Activated CD8-positive, alpha-beta memory T cell treated with anti-CD3 and anti-CD28 coated beads for 36 hours (primary cell): ENCODE data around the gene GAB2. TPM values are rescaled to one million over a fixed set of nuclear protein-coding genes. Genes with fewer than 3 reads are reported as not detected.
"Not testable (repeated sequence)": the region's sequence is repeated elsewhere in the genome, so short reads cannot be mapped to it uniquely, and the experiment has no call there.

ENCODE experiments used
- CTCF ChIA-PET: fragments of 350-600 bp; sonication (Branson Sonifier 250); formaldehyde crosslinking; loops from one replicate; lab custom pipeline; 2021; ENCODE audit warnings: antibody characterized with exemption; lab: Charles Lee
- POLR2A ChIA-PET: fragments of 350-600 bp; sonication (Branson Sonifier 250); formaldehyde crosslinking; loops from one replicate; lab custom pipeline; 2021; ENCODE audit warnings: antibody characterized with exemption; lab: Charles Lee
- total RNA-seq, 2 experiments: library from RNA; stranded (reverse); gene quantifications; one replicate each; pipeline ENCODE4 v1.2.3, GENCODE V29; 2021

Gene GAB2
- total RNA-seq, 2 experiments from 2014 or later, result 2.6 to 2.9 TPM

DNA sequence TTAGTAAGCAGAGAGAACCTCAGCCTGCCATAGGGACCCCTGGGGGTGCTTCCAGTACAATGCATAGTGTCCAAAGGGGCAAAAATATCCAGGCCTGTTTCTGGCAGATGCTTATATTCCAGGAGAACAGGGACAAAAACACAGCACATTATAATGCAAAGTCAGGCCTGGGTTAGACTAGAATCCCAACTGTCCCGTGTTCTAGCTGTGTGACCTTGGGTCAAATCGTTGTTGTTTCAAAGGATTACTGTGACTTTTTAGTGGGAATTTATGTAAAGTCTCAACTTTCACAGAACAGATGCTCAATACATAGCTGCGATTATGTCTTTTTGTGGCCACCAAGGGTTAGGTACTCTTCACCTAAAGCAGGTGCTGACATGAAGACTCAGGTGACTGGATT is 142.9 kb downstream of the GAB2 start:
- POLR2A ChIA-PET, result no interaction called here
- CTCF ChIA-PET, result no interaction called here

DNA sequence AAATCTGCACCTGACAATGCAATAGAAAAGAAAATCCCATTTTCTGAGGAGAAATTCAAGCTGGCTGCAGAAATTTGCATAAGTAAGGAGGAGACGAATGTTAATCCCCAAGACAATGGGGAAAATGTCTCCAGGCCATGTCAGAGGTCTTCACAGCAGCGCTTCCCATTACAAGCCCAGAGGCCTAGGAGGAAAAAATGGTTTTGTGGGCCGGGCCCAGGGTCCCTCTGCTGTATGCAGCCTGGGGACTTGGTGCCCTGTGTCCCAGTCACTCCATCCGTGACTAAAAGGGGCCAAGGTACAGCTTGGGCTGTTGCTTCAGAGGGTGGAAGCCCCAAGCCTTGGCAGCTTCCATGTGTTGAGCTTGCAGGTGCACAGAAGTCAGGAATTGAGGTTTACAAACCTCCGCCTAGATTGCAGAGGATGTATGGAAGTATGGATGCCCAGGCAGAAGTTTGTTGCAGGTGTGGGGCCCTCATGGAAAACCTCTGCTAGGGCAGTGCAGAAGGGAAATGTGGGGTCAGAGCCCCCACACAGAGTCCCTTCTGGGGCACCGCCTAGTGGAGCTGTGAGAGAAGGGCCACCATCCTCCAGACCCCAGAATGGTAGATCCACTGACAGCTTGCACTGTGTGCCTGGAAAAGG is 144.9 kb downstream of the GAB2 start:
- CTCF ChIA-PET, POLR2A ChIA-PET: not testable (repeated sequence)

DNA sequence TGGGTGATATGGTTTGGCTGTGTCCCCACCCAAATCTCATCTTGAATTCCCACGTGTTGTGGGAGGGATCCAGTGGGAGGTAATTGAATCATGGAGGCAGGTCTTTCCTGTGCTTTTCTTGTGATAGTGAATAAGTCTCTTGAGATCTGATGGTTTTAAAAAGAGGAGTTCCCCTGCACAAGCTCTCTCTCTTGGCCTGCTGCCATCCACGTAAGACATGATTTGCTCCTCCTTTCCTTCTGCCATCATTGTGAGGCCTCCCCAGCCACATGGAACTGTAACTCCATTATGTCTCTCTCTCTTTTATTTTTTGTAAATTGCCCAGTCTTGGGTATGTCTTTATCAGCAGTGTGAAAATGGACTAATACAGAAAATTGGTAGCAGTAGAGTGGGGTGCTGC is 145.8 kb downstream of the GAB2 start:
- POLR2A ChIA-PET, CTCF ChIA-PET: not testable (repeated sequence)

DNA sequence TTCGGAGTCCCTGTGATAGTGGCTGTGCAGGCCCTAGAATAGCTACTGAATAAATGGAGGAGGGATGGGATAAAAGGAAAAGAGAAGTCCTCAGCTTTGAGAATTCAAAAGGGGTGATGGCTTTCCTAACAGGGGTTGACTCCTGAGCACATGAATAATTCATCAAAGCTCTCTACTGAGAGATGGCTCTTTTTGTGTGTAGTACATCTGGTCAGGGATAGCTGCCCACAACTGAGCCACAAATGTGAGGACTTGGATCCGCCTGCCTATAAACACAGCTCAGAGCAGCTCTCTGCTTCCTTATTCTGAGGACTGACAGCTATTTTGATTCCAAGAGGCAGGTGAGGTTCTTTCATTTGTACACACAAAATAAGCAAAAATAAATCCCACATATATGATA is 146.6 kb downstream of the GAB2 start:
- ChIA-PET CTCF (no interaction called here), POLR2A (no interaction called here)

DNA sequence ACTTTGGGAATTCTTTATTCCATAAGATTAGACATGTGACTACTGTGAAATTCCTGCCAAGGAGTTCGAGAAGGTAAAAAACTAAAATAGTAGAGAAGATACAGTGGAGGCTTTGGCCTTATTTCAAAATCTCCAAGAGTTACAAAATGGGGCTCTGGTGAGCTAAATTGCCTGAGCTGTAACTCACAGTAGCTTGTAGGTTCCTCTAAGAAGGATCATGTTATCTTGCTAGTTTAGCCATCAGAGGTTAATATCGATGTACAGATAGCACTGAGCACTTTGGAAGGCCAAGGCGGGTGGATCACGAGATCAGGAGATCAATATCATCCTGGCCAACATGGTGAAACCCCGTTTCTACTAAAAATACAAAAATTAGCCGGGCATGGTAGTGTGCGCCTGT is 147.8 kb downstream of the GAB2 start:
- ChIA-PET POLR2A (no interaction called here), CTCF (no interaction called here)

DNA sequence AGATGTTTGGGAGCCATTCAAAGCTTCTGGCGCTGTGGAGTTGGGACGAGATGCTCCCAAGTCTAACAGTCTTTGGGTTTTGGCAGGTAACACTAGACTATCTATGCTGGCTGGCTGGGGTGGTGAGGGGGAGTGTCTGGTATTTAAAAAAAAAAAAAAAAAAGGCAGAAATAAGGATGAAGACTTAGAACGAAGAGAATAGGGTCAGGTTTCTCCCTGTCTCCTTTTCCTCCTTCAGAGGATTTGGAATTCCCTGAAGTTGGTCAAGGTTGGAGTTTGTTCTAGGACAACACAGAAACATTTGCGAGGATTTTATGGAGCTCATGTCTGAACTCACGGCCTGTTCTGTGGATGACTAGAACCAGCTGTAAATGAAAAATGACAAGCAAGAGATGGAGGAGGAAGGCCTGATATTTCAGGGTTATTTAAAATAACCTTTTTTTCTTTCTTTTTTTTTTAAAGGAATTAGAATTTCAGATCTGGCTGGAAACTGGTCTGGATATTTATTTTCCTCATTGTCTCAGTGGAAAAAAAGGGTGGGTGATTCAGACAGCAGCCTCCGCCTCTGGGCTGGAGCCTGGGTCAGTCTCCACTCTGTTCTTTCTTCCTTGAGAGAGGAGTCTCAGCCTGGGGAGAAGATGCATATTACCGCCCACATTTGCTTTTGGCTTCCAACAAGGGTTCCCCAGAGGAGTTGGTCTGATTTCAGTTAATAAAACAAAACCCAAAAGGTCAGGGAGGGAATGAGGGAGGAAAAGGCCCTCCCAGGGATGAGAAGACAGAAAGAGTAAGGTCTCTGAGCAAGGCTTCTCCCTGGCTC is 148.8 kb downstream of the GAB2 start:
- POLR2A ChIA-PET, result no interaction called here
- CTCF ChIA-PET, result no interaction called here

DNA sequence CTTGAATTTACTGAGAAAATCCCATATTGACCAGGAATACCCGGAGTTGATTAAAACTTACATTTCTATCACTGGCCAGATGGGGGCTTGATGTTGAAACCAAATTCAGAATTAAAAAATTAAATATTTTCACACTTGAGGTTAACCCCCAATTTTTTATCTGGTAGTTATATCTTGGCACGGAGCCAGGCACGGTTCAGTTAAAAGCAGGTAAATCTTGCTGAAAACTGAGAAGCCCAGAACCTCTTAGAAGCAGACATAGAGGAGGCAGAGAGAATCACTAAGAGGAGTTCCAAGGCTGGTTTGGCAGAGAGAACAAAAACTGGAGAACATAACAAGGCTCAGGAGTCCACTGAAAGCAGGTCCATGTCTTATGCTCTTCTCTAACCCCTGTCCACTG is 151.2 kb downstream of the GAB2 start:
- POLR2A ChIA-PET, result no interaction called here
- CTCF ChIA-PET, result no interaction called here

DNA sequence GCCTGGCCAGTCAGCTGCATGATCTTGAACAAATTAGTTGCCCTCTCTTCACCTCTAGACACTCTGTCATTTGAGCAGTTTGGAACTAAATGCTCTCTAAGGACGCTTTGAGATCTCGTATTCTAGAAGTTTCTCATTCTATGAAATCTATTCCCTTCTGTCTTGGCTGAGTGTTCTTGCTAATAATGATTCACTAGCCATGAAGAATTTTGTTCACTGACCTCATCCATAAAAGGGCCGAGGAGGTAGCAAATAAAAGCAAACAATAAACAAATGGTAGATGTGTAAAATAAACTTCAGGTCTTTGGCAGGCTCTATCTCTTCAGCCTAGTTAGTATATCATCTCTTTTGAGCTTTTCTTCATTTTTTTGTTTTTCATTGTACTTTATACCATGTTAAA is 152.3 kb downstream of the GAB2 start:
- ChIA-PET CTCF (no interaction called here), POLR2A (no interaction called here)

DNA sequence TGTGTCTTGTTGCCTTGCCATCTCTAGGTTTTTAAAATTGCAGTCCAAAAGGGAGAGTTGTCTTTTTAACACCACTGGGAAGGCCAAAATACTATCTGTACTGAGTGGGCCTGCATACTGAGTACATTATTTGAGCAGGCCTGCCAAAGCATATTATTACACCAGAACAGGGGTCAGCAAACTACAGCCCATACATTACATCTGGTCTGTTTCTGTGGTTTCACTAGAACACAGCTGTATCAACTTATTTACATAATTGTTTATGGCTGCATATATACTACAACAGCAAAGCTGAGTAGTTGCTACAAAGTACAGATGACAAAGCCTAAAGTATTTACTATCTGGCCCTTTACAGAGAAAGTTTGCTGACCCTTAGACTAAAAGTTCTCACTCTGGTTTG is 154.9 kb downstream of the GAB2 start:
- ChIA-PET POLR2A (no interaction called here), CTCF (no interaction called here)

DNA sequence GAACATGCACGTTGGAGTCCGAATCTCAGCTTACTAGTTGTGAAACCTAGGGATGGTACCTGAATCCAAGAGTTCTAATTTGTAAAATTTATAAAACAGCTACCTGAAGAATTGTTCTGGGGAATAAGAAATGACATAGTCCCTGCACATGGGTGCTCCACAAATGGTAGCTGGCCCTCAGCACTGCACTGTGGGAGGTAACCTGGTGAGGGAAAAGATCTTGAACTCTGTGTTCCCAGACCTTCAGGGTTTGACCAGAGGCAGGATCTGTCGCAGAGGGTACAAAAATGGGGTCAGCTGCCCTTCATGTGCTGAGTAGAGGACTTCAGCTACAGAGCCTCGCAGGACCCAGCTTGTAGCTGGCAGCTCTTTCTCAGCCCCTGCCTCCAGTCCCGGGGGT is 155.4 kb downstream of the GAB2 start:
- POLR2A ChIA-PET, result no interaction called here
- CTCF ChIA-PET, result no interaction called here

DNA sequence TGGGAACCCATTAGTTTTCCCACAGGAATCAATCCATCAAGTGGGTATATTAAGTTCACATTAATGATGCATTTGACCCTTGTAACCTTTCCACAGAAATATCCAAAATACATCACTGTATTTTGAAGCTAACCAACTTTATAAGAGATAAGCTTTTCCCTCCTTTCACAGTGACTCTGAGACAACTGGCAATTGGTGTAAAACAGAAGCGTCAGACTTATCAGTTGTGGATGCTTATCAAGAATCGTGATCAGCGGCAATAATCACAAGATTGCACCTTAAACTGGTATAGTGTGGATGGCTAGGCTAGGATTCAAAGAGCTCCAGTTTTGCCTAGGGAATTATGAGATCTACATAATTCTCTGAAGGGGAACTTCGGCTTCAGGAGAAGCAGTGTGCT is 155.8 kb downstream of the GAB2 start:
- ChIA-PET POLR2A (no interaction called here), CTCF (no interaction called here)

DNA sequence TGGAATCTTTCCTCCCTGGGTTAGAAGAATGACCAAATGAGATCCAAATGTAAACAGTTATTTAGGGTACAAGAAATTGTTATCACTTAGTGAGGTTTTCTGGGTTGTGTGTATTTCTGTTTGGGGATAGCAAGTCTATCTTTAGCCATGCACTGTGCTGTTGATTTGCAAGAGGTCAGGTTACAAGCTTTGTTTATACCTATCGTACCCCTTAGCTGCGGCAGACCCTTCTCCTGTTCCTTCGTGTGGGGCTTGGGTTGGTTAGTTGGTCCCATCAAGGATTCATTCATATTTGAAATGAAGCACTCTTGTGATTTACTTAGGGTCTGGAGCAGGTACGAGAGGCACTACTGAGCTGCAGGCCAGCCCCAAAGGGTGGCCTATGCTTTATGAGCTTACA is 156.3 kb downstream of the GAB2 start:
- CTCF ChIA-PET, result no interaction called here
- POLR2A ChIA-PET, result no interaction called here

DNA sequence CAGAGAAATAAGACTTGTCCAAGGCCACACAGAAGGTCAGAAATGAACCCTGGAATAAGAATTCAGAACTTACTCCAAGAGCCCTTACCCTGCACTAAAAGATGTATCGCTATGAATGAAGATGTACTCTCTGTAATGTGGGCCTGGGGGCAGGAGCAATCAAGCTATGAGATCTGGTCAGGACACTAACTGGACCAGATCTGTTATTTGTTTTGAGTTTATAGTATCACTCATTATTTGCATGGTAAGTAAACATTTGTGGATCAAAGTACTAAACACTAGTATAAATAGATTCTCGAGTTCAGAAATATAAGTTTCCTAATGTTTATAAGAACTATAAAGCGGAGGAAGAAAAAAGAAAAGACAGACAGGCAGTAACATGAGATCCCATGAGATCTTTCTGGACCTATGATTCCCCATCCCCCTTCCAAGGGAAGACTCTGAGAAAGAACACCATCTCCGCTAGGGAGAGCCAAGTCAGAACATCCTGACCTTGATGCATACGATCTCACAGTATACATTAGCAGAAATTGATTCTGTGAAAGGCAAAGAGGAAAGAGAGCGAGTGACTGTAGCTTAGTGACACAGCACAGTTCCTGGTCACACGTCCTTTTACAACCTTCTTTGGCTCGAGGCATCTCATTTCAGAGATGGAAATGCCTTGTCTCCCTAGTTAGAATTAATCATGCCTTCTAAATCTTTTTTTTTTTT is 157.7 kb downstream of the GAB2 start:
- CTCF ChIA-PET, result interaction anchor here (0.6 to 0.7 kb wide), 2 partner anchors 55 to 303 kb away, joined by 3 read pairs; no protein-coding TSS in a partner anchor

DNA sequence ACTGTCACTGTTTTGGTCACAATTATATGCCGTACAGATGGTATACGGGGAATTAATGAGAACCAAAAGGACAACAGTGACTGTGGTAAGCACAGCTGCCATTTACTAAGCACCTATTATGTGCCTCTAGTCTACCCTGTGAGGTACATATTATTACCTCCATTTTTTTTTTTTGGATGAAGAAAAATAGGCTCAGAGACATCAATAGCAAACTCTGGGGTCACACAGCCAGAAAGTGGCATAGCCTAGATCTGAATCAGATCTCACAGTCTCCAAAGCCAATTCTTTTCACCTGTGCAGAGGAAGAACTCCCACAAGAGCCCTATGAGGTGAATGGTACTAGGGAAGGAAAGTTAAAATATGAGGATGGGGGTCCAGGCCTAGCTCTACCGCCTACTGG is 160.0 kb downstream of the GAB2 start:
- ChIA-PET POLR2A (no interaction called here), CTCF (no interaction called here)

More for the DNA sequence above, 157.7 kb downstream of the GAB2 start:
- POLR2A ChIA-PET, result no interaction called here

DNA sequence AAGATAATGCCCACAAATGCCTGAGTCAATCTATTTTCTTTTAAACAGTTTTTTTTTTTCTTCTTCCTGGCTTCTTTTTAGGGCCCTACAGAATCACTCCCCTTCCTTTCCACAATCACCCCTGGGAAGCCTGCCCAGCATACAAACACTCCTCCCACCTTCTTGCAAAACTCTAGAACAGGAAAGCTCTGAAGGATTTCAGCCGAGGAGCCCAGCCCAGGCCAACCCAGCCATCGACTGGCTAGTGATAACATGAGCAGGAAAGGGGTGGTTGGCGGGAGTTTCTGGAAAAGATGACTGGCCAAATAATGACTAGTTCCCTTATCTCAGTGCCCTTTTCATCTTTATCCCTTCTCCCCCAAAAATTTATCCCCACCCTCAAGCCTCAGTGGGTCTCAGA is 160.7 kb downstream of the GAB2 start:
- ChIA-PET CTCF (no interaction called here), POLR2A (no interaction called here)

DNA sequence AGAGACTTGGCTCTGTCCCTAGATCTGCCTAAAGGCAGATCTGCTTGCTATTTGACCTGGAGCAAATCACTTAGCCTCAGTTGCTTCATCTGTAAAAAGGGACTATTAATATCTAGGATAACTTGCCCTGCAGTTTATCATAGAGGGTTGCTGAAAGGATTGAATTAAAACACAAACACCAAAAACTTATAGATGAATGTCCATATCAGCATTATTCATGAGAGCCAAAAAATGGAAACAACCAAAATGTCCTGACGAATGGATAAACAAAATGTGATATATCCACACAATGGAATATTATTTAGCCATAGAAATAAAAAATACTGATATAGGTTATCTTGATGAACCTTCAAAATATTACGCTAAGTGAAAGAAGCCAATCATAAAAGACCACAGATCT is 161.7 kb downstream of the GAB2 start:
- ChIA-PET POLR2A (no interaction called here), CTCF (no interaction called here)

DNA sequence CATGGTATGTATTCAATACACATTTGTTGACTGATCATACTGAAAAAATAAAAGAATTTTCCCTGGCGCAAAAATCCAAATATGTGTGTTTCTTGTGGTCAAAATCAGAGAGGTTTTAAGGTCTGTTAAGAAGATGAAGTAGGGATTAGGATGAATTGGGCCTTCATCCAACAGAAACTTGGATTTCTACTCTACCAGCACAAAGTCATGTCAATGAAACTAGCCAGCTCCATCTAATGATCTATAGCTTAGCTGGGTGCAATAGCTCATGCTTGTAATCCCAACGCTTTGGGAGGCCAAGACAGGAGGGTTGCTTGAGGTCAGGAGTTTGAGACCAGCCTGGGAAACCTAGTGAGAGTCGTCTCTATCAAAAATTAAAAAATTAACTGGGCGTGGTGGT is 163.4 kb downstream of the GAB2 start:
- CTCF ChIA-PET, result no interaction called here
- POLR2A ChIA-PET, result no interaction called here

DNA sequence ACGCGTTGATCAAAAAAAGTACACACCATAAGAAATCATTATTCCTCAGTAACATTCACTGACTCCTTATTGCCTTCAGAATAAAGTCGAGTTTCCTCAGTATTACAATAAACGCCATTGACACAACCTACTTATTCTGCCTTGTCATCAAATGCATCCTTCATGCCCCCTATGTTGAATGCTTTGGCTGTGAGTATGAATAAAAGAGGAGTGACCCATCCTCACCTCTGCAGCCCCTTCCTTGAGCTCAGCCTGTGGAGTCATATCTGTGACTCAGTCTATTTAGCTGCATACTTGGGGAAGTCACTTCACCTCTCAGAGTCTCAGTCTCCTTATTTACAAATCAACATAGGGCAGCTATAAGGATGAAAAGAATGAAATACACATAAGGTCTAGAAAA is 163.8 kb downstream of the GAB2 start:
- ChIA-PET POLR2A (no interaction called here), CTCF (no interaction called here)

DNA sequence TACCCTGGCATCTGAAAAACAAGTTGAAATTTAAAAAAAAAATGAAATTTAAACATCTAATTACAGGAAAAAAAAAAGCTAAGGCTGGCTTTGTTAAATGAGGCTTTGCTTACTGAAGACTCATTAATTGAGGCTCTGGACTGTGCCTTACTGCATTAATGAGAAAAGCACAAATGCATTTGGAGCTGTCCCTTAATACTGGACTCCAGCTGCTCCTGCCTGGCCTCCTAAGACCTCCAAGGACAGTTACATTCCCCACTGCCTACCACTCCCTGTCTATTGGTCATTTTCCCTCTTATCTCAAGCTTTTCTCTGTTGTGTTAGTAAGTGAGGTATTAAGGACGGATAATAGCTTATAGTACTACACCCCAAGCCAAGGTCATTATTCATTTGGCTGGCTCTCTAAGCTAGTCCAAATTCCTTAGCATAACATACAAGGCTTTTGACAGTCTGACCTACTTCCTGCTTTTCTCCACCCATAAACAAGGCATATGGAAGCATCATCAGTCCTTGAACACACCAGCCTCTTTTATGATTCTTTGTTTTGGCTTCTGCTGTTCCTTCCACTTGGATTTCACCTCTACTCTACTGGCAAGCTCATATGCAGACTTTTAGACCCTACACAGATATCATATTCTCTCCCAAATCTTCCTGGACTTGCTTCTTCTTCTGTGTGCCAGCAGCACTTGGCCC is 166.4 kb downstream of the GAB2 start:
- CTCF ChIA-PET, result no interaction called here
- POLR2A ChIA-PET, result no interaction called here

DNA sequence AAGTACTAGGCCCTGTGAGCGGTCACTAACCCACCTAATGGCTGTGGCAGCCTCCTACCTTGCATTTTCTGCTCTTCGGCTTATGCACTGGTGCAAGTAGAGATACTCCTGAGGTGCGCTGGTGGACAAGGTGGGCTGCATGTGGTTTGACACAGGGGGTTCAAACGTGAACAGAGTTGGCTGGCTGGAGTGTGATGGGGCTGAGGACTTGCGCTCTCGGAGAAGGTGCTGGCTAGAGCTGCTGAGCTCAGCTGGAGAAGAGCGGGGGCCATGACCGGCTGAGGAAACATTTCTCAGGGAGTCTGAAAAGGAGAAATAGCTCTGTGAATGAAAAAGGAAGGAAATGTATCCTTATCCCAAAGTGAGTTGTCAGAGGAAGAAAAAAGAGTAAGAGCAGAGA is 167.5 kb downstream of the GAB2 start:
- ChIA-PET CTCF (no interaction called here), POLR2A (no interaction called here)
